Uterus (tissue), 4 donors: ENCODE results near the gene DYDC2. TPM values are rescaled to one million over a fixed set of nuclear protein-coding genes. Genes with fewer than 3 reads are reported as not detected.

Experiments
- DNase-seq, 2 donors: peaks; one replicate each; pipeline ENCODE4 v3.0.0-alpha.2; 2019 to 2020
- H3K27ac ChIP-seq, 2 donors: fragments of 200-600 bp; sonication (generic); 1 replicate in 1 of 2; 2 replicates in 1 of 2; pipeline ENCODE4 v1.5.1; 2016 to 2018
- H3K27me3 ChIP-seq, 2 donors: fragments of 200-600 bp; sonication (generic); one replicate each; pipeline ENCODE4 v1.5.1; 2018 to 2019; ENCODE audit warnings: control low read depth in 1 of 2
- H3K36me3 ChIP-seq, 2 donors: fragments of 200-600 bp; sonication (generic); one replicate each; pipeline ENCODE4 v1.5.1; 2019; ENCODE audit warnings: control low read depth in 1 of 2
- H3K4me1 ChIP-seq, 2 donors: fragments of 200-600 bp; sonication (generic); one replicate each; pipeline ENCODE4 v1.5.1; 2018 to 2019; ENCODE audit warnings: control low read depth in 1 of 2
- H3K4me3 ChIP-seq, 2 donors: fragments of 200-600 bp; sonication (generic); 1 replicate in 1 of 2; 2 replicates in 1 of 2; pipeline ENCODE4 v1.5.1; 2018 to 2019; ENCODE audit warnings: mild to moderate bottlenecking in 1 of 2
- H3K9me3 ChIP-seq, 2 donors: fragments of 200-600 bp; sonication (generic); one replicate each; pipeline ENCODE4 v1.5.1; 2019; ENCODE audit warnings: control low read depth in 1 of 2
- POLR2A ChIP-seq, 2 donors: fragments of 450-650 bp; IDR thresholded peaks; one replicate each; pipeline ENCODE4 v1.6.1; 2016; ENCODE audit warnings: antibody characterized with exemption in 2 of 2, mild to moderate bottlenecking in 1 of 2, moderate library complexity in 1 of 2
- intact Hi-C: fragments of 100-400 bp; cut with DNase I; formaldehyde crosslinking; loops from one replicate; pipeline ENCODE4 v1.15.1; 2023; ENCODE audit warnings: low total_unique reads
- total RNA-seq, 4 donors: library from RNA; depleted of rRNA in 3 of 4; stranded (reverse); fragments of >200 nt in 3 of 4; gene quantifications; one replicate each; pipeline versions ENCODE4 v1.1.0 to v1.2.4, GENCODE V29; 2014 to 2023
- TF ChIP-seq, protein P1 (sequence below), 4 experiments: fragments of 200-600 bp in 2 of 4; fragments of 450-650 bp in 2 of 4; sonication (generic) in 2 of 4; IDR thresholded peaks; one replicate each; pipeline ENCODE4 v1.5.1; 2016 to 2019; ENCODE audit warnings: antibody characterized with exemption in 4 of 4, mild to moderate bottlenecking in 2 of 4, moderate library complexity in 1 of 4
- donor health status: DM: yes; HTN: yes; CAD: no.

Gene DYDC2
- total RNA-seq, 4 donors from 2014 or later = 0.73 to 12.4 (median 6.6) TPM; not detected in 1

DNA sequence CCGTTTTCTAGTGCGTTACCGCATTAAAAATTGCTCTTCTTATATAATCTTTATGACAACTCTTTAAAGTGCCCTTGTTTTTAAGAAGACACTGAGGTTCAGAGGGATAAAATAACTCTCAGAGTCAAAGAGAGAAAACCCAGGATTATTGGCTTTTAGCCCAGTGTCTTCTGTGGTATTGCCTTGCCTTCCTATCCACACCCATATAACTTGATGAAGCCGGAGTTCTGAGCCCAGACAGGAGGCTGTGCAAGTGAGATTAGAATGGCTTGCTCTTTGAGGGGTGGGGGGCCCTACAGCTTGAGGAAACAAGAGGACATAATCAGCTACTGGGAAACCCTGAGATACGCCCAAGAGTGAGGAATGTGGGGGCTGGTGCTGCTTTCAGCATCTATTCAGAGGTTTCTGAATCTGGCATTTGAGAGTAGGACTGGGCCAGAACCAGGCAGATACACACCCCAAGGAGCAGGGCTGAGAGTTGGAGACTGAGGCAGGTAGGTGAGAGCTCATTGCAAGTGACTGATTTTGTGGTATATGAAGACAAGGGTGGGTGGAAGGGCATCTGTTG, 54.1 kb downstream of the DYDC2 start:
- DNase-seq = no peak
- Histone ChIP-seq H3K36me3 (no peaks in the 10 kb centered on the region), H3K4me3 (no peak overlapping the region), H3K27ac (peak overlapping the region in 1 of 2 donors; percentile 5), H3K9me3 (no peaks in the 10 kb centered on the region), H3K27me3 (no peaks in the 10 kb centered on the region), H3K4me1 (peaks cover 0 to 12% of the 10 kb centered on the region in 2 donors)
- no peak for TF ChIP-seq POLR2A (IDR thresholded peaks at IDR 0.05)
- TF ChIP-seq, protein P1, sequence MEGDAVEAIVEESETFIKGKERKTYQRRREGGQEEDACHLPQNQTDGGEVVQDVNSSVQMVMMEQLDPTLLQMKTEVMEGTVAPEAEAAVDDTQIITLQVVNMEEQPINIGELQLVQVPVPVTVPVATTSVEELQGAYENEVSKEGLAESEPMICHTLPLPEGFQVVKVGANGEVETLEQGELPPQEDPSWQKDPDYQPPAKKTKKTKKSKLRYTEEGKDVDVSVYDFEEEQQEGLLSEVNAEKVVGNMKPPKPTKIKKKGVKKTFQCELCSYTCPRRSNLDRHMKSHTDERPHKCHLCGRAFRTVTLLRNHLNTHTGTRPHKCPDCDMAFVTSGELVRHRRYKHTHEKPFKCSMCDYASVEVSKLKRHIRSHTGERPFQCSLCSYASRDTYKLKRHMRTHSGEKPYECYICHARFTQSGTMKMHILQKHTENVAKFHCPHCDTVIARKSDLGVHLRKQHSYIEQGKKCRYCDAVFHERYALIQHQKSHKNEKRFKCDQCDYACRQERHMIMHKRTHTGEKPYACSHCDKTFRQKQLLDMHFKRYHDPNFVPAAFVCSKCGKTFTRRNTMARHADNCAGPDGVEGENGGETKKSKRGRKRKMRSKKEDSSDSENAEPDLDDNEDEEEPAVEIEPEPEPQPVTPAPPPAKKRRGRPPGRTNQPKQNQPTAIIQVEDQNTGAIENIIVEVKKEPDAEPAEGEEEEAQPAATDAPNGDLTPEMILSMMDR (IDR thresholded peaks at IDR 0.05) = no peak
- intact Hi-C loops = no loop called here

- H3K9me3 ChIP-seq = no peaks in the 10 kb centered on the region
- DNase-seq = no peak
- TF ChIP-seq, protein P1 (IDR thresholded peaks at IDR 0.05) = no peak
- H3K36me3 ChIP-seq = no peaks in the 10 kb centered on the region
- intact Hi-C loops = no loop called here
- no peak overlapping the region for H3K4me3 ChIP-seq
- H3K4me1 ChIP-seq = peaks cover 0 to 18% of the 10 kb centered on the region in 2 donors
- no peaks in the 10 kb centered on the region for H3K27me3 ChIP-seq
- peak overlapping the region in 1 of 2 donors; percentile 3 for H3K27ac ChIP-seq
These were observed 54.7 kb downstream of the DYDC2 start for GRCh38 chr10:80411267-80411668.

DNA sequence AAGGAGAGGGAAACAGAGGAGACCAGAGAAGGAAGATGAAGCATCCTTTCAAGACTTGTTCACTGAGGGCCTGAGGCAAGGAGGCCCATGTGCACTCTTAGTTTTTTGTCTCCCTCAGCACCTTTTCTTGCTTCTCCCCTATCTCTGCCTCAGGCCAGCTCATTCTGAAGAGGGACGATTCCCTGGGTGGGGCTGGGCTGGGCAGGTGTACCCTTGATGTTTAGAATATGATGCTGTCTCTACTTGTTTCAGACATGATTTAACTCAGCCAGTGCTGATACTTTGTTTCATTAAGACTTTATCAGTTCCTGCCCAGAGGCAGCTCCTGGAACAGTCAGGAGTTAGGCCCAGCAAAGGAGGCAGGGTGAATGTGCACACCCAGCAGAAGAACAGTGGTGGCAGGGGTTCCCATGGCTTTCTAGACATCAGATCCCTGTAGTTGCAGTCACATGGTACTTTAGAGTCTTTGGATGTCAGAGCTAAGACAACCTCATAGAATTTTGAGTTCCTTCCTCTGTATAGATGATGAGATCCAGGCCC, 55.2 kb downstream of the DYDC2 start:
- Histone ChIP-seq H3K27ac (peak overlapping the region in 1 of 2 donors; percentile 3), H3K27me3 (no peaks in the 10 kb centered on the region), H3K4me3 (no peak overlapping the region), H3K4me1 (peaks cover 0 to 18% of the 10 kb centered on the region in 2 donors), H3K9me3 (no peaks in the 10 kb centered on the region), H3K36me3 (no peaks in the 10 kb centered on the region)
- TF ChIP-seq POLR2A (IDR thresholded peaks at IDR 0.05) = no peak
- TF ChIP-seq, protein P1 (IDR thresholded peaks at IDR 0.05) = no peak
- DNase-seq = no peak
- intact Hi-C loops = no loop called here

DNA sequence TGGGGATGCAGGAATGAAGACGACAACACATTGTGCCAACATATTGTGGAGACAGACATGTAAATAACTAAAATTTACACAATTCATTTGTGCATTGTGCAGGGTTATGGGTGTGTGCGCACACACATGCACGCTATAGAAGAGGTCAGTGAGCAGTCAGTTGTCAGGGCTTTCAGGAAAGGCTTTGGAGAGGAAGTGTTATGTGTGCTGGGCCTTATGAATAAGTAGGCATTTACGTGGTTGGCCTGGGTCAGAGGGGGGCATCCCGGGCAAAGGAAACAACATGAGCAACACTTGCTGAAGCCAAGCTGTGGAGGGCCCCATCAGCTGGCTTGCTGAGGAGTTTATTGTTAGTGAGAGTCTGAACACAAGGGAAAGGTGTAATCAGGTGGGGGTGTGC, 55.9 kb downstream of the DYDC2 start:
- H3K27me3 ChIP-seq = no peaks in the 10 kb centered on the region
- intact Hi-C loops = no loop called here
- no peak overlapping the region for H3K4me3 ChIP-seq
- H3K4me1 ChIP-seq = peaks cover 0 to 18% of the 10 kb centered on the region in 2 donors
- no peaks in the 10 kb centered on the region for H3K9me3 ChIP-seq
- no peak for TF ChIP-seq POLR2A (IDR thresholded peaks at IDR 0.05)
- H3K27ac ChIP-seq = peak overlapping the region in 1 of 2 donors; percentile 28
- no peak for DNase-seq
- H3K36me3 ChIP-seq = no peaks in the 10 kb centered on the region

GRCh38 chr10:80413271-80413996, 56.9 kb downstream of the DYDC2 start:
- Histone ChIP-seq H3K9me3 (no peaks in the 10 kb centered on the region), H3K4me1 (peaks cover 0 to 18% of the 10 kb centered on the region in 2 donors), H3K4me3 (no peak overlapping the region), H3K36me3 (no peaks in the 10 kb centered on the region), H3K27me3 (no peaks in the 10 kb centered on the region), H3K27ac (peak overlapping the region; percentile 28 to 52)
- intact Hi-C loops = no loop called here
- TF ChIP-seq, protein P1 (IDR thresholded peaks at IDR 0.05) = no peak
- no peak for TF ChIP-seq POLR2A (IDR thresholded peaks at IDR 0.05)
- no peak for DNase-seq
